ENCODE measurements around the gene PDE4B. TPM values are rescaled to one million over a fixed set of nuclear protein-coding genes. Genes with fewer than 3 reads are reported as not detected.

PDE4B gene
- total and polyA plus RNA-seq, 7 donors = 1.6 to 17.2 (median 10.7) TPM

DNA sequence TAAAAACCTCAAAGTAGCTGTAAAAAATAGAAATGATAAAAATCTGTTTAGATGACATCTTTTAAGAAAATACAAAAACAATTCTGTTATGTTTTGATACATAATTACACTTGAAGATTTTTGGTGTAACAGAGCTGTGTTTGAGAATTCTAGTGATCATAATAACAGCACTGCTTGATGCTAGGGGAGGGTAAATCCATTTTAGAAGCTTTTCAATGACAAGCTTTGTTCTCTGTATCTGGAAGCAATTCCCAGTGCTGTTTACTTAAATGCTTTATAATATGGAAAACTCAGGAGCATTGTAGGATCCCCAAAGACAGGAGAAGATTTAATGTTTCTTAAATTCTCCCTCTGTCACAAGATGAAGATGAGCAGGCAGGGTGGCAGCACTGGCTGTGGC is 359.3 kb downstream of the PDE4B start:
- Histone ChIP-seq H3K4me3 (no peak overlapping the region), H3K9me3 (no peaks in the 10 kb centered on the region), H3K36me3 (no peaks in the 10 kb centered on the region), H3K27me3 (no peaks in the 10 kb centered on the region), H3K4me1 (no peaks in the 10 kb centered on the region), H3K27ac (no peak overlapping the region)
- intact Hi-C loops (cut with DNase I) = no loop called here
- no peak for DNase-seq
- TF ChIP-seq EP300 (IDR thresholded peaks at IDR 0.05) = no peak
- TF ChIP-seq, protein P1, sequence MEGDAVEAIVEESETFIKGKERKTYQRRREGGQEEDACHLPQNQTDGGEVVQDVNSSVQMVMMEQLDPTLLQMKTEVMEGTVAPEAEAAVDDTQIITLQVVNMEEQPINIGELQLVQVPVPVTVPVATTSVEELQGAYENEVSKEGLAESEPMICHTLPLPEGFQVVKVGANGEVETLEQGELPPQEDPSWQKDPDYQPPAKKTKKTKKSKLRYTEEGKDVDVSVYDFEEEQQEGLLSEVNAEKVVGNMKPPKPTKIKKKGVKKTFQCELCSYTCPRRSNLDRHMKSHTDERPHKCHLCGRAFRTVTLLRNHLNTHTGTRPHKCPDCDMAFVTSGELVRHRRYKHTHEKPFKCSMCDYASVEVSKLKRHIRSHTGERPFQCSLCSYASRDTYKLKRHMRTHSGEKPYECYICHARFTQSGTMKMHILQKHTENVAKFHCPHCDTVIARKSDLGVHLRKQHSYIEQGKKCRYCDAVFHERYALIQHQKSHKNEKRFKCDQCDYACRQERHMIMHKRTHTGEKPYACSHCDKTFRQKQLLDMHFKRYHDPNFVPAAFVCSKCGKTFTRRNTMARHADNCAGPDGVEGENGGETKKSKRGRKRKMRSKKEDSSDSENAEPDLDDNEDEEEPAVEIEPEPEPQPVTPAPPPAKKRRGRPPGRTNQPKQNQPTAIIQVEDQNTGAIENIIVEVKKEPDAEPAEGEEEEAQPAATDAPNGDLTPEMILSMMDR (IDR thresholded peaks at IDR 0.05) = no peak
- TF ChIP-seq POLR2A (IDR thresholded peaks at IDR 0.05) = no peak
- no peak for TF ChIP-seq POLR2AphosphoS5 (IDR thresholded peaks at IDR 0.05)

DNA sequence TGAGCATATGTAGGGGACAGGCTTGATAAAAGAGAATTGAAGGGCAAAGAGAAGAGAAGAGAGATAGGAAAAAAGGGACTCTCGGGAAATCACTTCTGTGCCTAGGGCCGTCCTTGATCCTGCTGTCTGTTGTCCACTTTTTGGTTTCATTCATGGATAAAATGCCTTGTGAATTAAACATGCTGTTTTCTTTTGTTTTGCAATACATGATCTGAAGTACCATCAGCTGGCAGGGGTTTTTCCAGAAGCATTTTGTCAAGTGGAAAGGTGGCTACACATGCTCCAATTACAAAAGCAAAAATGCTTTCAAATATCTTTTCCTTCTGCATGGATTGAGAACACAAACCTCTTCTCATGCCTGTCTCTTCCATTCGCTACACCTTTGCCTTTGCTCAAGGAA is 361.7 kb downstream of the PDE4B start:
- H3K27ac ChIP-seq = no peak overlapping the region
- H3K4me1 ChIP-seq = no peaks in the 10 kb centered on the region
- intact Hi-C loops (cut with DNase I) = no loop called here
- DNase-seq = no peak
- WGBS, 2 donors = 73 to 86% methylated on average over 3 of the region's 3 CpGs
- no peaks in the 10 kb centered on the region for H3K27me3 ChIP-seq
- TF ChIP-seq POLR2AphosphoS5 (IDR thresholded peaks at IDR 0.05) (no peak), POLR2A (IDR thresholded peaks at IDR 0.05) (no peak), EP300 (IDR thresholded peaks at IDR 0.05) (no peak)
- TF ChIP-seq, protein P1 (IDR thresholded peaks at IDR 0.05) = no peak
- no peaks in the 10 kb centered on the region for H3K36me3 ChIP-seq
- no peak overlapping the region for H3K4me3 ChIP-seq
- H3K9me3 ChIP-seq = no peaks in the 10 kb centered on the region

DNA sequence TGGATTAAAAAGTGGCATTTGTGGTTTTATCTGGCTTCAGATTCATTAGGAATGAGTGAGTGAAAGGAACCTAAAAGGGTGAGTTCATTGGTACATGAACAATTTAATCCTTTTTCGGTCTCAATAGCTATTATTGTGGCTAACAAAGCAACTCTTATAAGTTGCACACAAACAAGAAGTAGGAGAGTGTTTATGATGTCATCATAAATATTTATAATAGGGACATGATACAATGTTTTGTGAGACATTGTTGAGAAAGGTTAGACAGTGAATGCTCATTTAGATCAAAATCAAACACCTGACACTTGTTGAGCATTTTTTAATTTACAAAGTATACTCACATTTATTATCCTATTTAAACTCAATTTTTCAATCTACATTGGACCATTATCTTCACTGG is 363.4 kb downstream of the PDE4B start:
- Histone ChIP-seq H3K4me1 (no peaks in the 10 kb centered on the region), H3K36me3 (no peaks in the 10 kb centered on the region), H3K9me3 (no peaks in the 10 kb centered on the region), H3K27ac (no peak overlapping the region), H3K4me3 (no peak overlapping the region), H3K27me3 (no peaks in the 10 kb centered on the region)
- WGBS, 2 donors = 88 to 95% methylated on average over 1 of the region's 1 CpG
- DNase-seq = no peak
- intact Hi-C loops (cut with DNase I) = no loop called here
- TF ChIP-seq POLR2AphosphoS5 (IDR thresholded peaks at IDR 0.05) = no peak
- TF ChIP-seq, protein P1 (IDR thresholded peaks at IDR 0.05) = no peak
- no peak for TF ChIP-seq POLR2A (IDR thresholded peaks at IDR 0.05)
- no peak for TF ChIP-seq EP300 (IDR thresholded peaks at IDR 0.05)

DNA sequence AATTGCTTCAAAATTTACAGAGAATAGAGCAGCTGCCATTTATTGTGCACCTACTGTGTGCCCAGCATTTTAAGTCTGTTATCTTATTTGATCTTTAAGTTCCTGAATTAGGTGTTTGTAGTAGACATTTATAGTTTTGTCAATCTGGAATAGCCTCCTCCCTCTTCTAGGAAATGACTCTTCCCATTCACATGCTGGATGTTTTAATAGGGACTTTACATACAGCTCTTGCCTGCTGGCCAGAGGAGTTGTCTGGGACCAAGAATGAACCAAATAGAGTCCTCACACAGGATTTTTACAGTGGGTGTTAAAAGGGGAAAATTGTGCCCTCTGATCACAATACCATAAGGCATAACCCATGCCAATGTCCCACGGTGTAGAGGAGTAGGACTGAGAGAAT is 367.1 kb downstream of the PDE4B start:
- 77 to 84% methylated on average over 1 of the region's 1 CpG for WGBS, 2 donors
- no peak for DNase-seq
- no peaks in the 10 kb centered on the region for H3K4me1 ChIP-seq
- no peaks in the 10 kb centered on the region for H3K9me3 ChIP-seq
- H3K36me3 ChIP-seq = no peaks in the 10 kb centered on the region
- no peak overlapping the region for H3K27ac ChIP-seq
- H3K4me3 ChIP-seq = no peak overlapping the region
- intact Hi-C loops (cut with DNase I) = no loop called here
- TF ChIP-seq, protein P1 (IDR thresholded peaks at IDR 0.05) = no peak
- no peak for TF ChIP-seq POLR2AphosphoS5 (IDR thresholded peaks at IDR 0.05)
- no peak for TF ChIP-seq POLR2A (IDR thresholded peaks at IDR 0.05)
- TF ChIP-seq EP300 (IDR thresholded peaks at IDR 0.05) = no peak
- no peaks in the 10 kb centered on the region for H3K27me3 ChIP-seq

DNA sequence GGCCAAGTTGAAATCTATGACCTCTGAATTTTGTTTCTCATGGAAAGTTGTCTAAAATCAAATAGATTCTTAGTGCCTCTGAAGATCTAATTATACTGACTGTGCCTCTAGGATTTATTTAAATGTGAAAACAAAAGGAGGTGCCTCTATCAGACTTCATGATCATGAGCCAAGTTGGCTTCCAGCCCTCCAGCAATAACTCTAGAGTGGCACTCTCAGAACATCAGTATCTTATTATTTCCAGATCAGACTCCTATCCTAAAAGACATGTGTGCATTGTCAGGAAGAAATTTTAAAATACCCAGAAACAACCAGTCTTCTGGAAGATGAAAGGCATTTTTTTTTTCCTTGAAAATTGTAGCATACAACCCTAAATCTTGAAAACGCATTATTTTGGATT is 368.0 kb downstream of the PDE4B start:
- no peak overlapping the region for H3K4me3 ChIP-seq
- TF ChIP-seq EP300 (IDR thresholded peaks at IDR 0.05) (no peak), POLR2AphosphoS5 (IDR thresholded peaks at IDR 0.05) (no peak), POLR2A (IDR thresholded peaks at IDR 0.05) (no peak)
- TF ChIP-seq, protein P1 (IDR thresholded peaks at IDR 0.05) = no peak
- no peaks in the 10 kb centered on the region for H3K4me1 ChIP-seq
- H3K36me3 ChIP-seq = no peaks in the 10 kb centered on the region
- no peaks in the 10 kb centered on the region for H3K9me3 ChIP-seq
- no peak overlapping the region for H3K27ac ChIP-seq
- no peak for DNase-seq
- H3K27me3 ChIP-seq = no peaks in the 10 kb centered on the region
- intact Hi-C loops (cut with DNase I) = no loop called here
- 91 to 98% methylated on average over 1 of the region's 1 CpG for WGBS, 2 donors

All from sigmoid colon (tissue), 7 donors.